Cerebellar cortex (tissue), 1 donor: ENCODE measurements around the gene FCAR.
"Not testable (repeated sequence)": the region's sequence is repeated elsewhere in the genome, so short reads cannot be mapped to it uniquely, and the experiment has no call there.

Experiments used
- DNase-seq: peaks from one replicate; pipeline ENCODE4 v3.0.0-alpha.2; 2015; ENCODE audit warnings: low spot score

The FCAR gene

GRCh38 chr19:54873990-54874389 lies at the start of gene FCAR:
Gene FCAR (plus strand): TSS chr19:54874235. CDS start chr19:54874290, 55 bp downstream.
- no peak for DNase-seq

- not testable (repeated sequence) for DNase-seq
Measured at GRCh38 chr19:54824416-54824815, 49.6 kb upstream of the FCAR start.

- not testable (repeated sequence) for DNase-seq
Measured at GRCh38 chr19:54825326-54825725, 48.7 kb upstream of the FCAR start.

GRCh38 chr19:54828064-54828463 lies 46.0 kb upstream of the FCAR start:
- DNase-seq = not testable (repeated sequence)

GRCh38 chr19:54832496-54832895 lies 41.5 kb upstream of the FCAR start, which contains the start of gene KIR2DS4:
Gene KIR2DS4 (plus strand): TSS chr19:54832676.
- DNase-seq = not testable (repeated sequence)

- DNase-seq = not testable (repeated sequence)
Measured at GRCh38 chr19:54835126-54835525, 38.9 kb upstream of the FCAR start.

GRCh38 chr19:54837522-54837921 lies 36.5 kb upstream of the FCAR start:
- DNase-seq = not testable (repeated sequence)

GRCh38 chr19:54843171-54843570 lies 30.9 kb upstream of the FCAR start:
- DNase-seq = not testable (repeated sequence)

- not testable (repeated sequence) for DNase-seq
Measured at GRCh38 chr19:54850061-54850640, 23.9 kb upstream of the FCAR start, which contains the start of gene KIR3DL2. Gene KIR3DL2 (plus strand): TSS chr19:54850443. CDS start chr19:54850476, 33 bp downstream.

- no peak for DNase-seq
Measured at GRCh38 chr19:54850930-54851329, 23.1 kb upstream of the FCAR start.

- no peak for DNase-seq
Measured at GRCh38 chr19:54851353-54851752, 22.7 kb upstream of the FCAR start.

GRCh38 chr19:54855241-54855640 lies 18.8 kb upstream of the FCAR start:
- not testable (repeated sequence) for DNase-seq

GRCh38 chr19:54858476-54858875 lies 15.6 kb upstream of the FCAR start:
- not testable (repeated sequence) for DNase-seq

- DNase-seq = not testable (repeated sequence)
Measured at GRCh38 chr19:54859421-54859820, 14.6 kb upstream of the FCAR start.

GRCh38 chr19:54863459-54863858 lies 10.6 kb upstream of the FCAR start:
- DNase-seq = not testable (repeated sequence)

GRCh38 chr19:54871696-54872095 lies 2.3 kb upstream of the FCAR start:
- DNase-seq = no peak

GRCh38 chr19:54875506-54875905 lies 1.5 kb downstream of the FCAR start:
- DNase-seq = no peak

- DNase-seq = no peak
Measured at GRCh38 chr19:54877471-54877870, 3.4 kb downstream of the FCAR start.

- no peak for DNase-seq
Measured at GRCh38 chr19:54881884-54882283, 7.8 kb downstream of the FCAR start.

GRCh38 chr19:54882758-54883157 lies 8.7 kb downstream of the FCAR start:
- DNase-seq = no peak

- DNase-seq = no peak
Measured at GRCh38 chr19:54883228-54883627, 9.2 kb downstream of the FCAR start.

- DNase-seq = no peak
Measured at GRCh38 chr19:54888239-54888638, 14.2 kb downstream of the FCAR start.

- DNase-seq = no peak
Measured at GRCh38 chr19:54889566-54889965, 15.5 kb downstream of the FCAR start.

- DNase-seq = no peak
Measured at GRCh38 chr19:54893406-54893805, 19.4 kb downstream of the FCAR start.
